Ectodermal cell (in vitro differentiated cells): ENCODE results near the gene TIMM21.

Source experiments
- H3K27ac ChIP-seq: 2 replicates; pipeline ENCODE4 v1.7.0; 2013; ENCODE audit warnings: mild to moderate bottlenecking, low read depth, low read length; ENCODE audit not compliant: insufficient read depth, poor library complexity, severe bottlenecking
- H3K27me3 ChIP-seq: 2 replicates; pipeline ENCODE4 v1.7.0; 2013; ENCODE audit warnings: mild to moderate bottlenecking, low read length; ENCODE audit not compliant: insufficient read depth, control insufficient read depth, poor library complexity, severe bottlenecking
- H3K36me3 ChIP-seq: one replicate; pipeline ENCODE4 v1.7.0; 2013; ENCODE audit warnings: low read length; ENCODE audit not compliant: control insufficient read depth, insufficient read depth
- H3K4me1 ChIP-seq: one replicate; pipeline ENCODE4 v1.7.0; 2013; ENCODE audit warnings: low read length; ENCODE audit not compliant: control insufficient read depth, insufficient read depth
- H3K4me3 ChIP-seq: 2 replicates; pipeline ENCODE4 v1.7.0; 2013; ENCODE audit warnings: low read depth, low read length, control low read depth; ENCODE audit not compliant: insufficient read depth
- H3K9me3 ChIP-seq: 2 replicates; pipeline ENCODE4 v1.7.0; 2013; ENCODE audit warnings: mild to moderate bottlenecking, low read length, moderate library complexity; ENCODE audit not compliant: control insufficient read depth
- WGBS, 2 experiments: methylation state at CpG; one replicate each; pipeline ENCODE4 v1.1.7; 2013; ENCODE audit warnings: missing lambda C conversion rate in 2 of 2; 5-methylcytosine and 5-hydroxymethylcytosine counted together

Gene TIMM21

GRCh38 chr18:74126684-74127655 is 21.4 kb upstream of the TIMM21 start:
- H3K27ac ChIP-seq = no peak overlapping the region
- H3K27me3 ChIP-seq = no peaks in the 10 kb centered on the region
- peaks cover 11% of the 10 kb centered on the region for H3K4me1 ChIP-seq
- no peaks in the 10 kb centered on the region for H3K9me3 ChIP-seq
- WGBS, 2 experiments = 56% methylated on average over 10 of the region's 10 CpGs
- H3K4me3 ChIP-seq = no peak overlapping the region
- no peaks in the 10 kb centered on the region for H3K36me3 ChIP-seq

GRCh38 chr18:74128159-74128558 is 20.2 kb upstream of the TIMM21 start:
- Histone ChIP-seq H3K4me1 (peaks cover 11% of the 10 kb centered on the region), H3K27me3 (no peaks in the 10 kb centered on the region), H3K36me3 (no peaks in the 10 kb centered on the region), H3K4me3 (no peak overlapping the region), H3K9me3 (no peaks in the 10 kb centered on the region), H3K27ac (no peak overlapping the region)
- 64 to 71% methylated on average over 3 of the region's 3 CpGs for WGBS, 2 experiments

GRCh38 chr18:74131124-74131523 is 17.2 kb upstream of the TIMM21 start:
- H3K27ac ChIP-seq = no peak overlapping the region
- no peaks in the 10 kb centered on the region for H3K36me3 ChIP-seq
- 80 to 92% methylated on average over 3 of the region's 3 CpGs for WGBS, 2 experiments

GRCh38 chr18:74132201-74132600 is 16.1 kb upstream of the TIMM21 start:
- H3K4me3 ChIP-seq = no peak overlapping the region
- peaks cover 7% of the 10 kb centered on the region for H3K4me1 ChIP-seq
- H3K27ac ChIP-seq = no peak overlapping the region
- WGBS, 2 experiments = 90 to 100% methylated on average over 2 to 3 of the region's 3 CpGs
- no peaks in the 10 kb centered on the region for H3K27me3 ChIP-seq
- H3K9me3 ChIP-seq = no peaks in the 10 kb centered on the region
- no peaks in the 10 kb centered on the region for H3K36me3 ChIP-seq

More at GRCh38 chr18:74131124-74131523, 17.2 kb upstream of the TIMM21 start:
- Histone ChIP-seq H3K4me1 (peaks cover 11% of the 10 kb centered on the region), H3K9me3 (no peaks in the 10 kb centered on the region), H3K27me3 (no peaks in the 10 kb centered on the region), H3K4me3 (no peak overlapping the region)

- H3K27ac ChIP-seq = no peak overlapping the region
- no peaks in the 10 kb centered on the region for H3K36me3 ChIP-seq
- no peaks in the 10 kb centered on the region for H3K27me3 ChIP-seq
- no peak overlapping the region for H3K4me3 ChIP-seq
- H3K9me3 ChIP-seq = no peaks in the 10 kb centered on the region
- no peaks in the 10 kb centered on the region for H3K4me1 ChIP-seq
- WGBS, 2 experiments = 89% methylated on average over 12 of the region's 12 CpGs
Observed at GRCh38 chr18:74137920-74138538, 10.3 kb upstream of the TIMM21 start.

GRCh38 chr18:74139411-74139810 is 8.9 kb upstream of the TIMM21 start:
- WGBS, 2 experiments = 91% methylated on average over 2 of the region's 2 CpGs
- no peaks in the 10 kb centered on the region for H3K36me3 ChIP-seq
- no peaks in the 10 kb centered on the region for H3K27me3 ChIP-seq
- no peak overlapping the region for H3K4me3 ChIP-seq
- H3K4me1 ChIP-seq = no peaks in the 10 kb centered on the region
- no peak overlapping the region for H3K27ac ChIP-seq
- no peaks in the 10 kb centered on the region for H3K9me3 ChIP-seq

- H3K4me1 ChIP-seq = no peaks in the 10 kb centered on the region
- no peak overlapping the region for H3K4me3 ChIP-seq
- WGBS, 2 experiments = 58 to 66% methylated on average over 3 of the region's 3 CpGs
Observed at GRCh38 chr18:74139888-74140287, 8.4 kb upstream of the TIMM21 start.

GRCh38 chr18:74140582-74140981 is 7.7 kb upstream of the TIMM21 start:
- no peaks in the 10 kb centered on the region for H3K36me3 ChIP-seq
- WGBS, 2 experiments = 80 to 100% methylated on average over 1 of the region's 1 CpG
- no peak overlapping the region for H3K4me3 ChIP-seq
- H3K27me3 ChIP-seq = no peaks in the 10 kb centered on the region
- H3K4me1 ChIP-seq = no peaks in the 10 kb centered on the region
- no peak overlapping the region for H3K27ac ChIP-seq
- no peaks in the 10 kb centered on the region for H3K9me3 ChIP-seq

More at GRCh38 chr18:74139888-74140287, 8.4 kb upstream of the TIMM21 start:
- Histone ChIP-seq H3K36me3 (no peaks in the 10 kb centered on the region), H3K9me3 (no peaks in the 10 kb centered on the region), H3K27me3 (no peaks in the 10 kb centered on the region), H3K27ac (no peak overlapping the region)

GRCh38 chr18:74141667-74142066 is 6.7 kb upstream of the TIMM21 start:
- no peaks in the 10 kb centered on the region for H3K9me3 ChIP-seq

GRCh38 chr18:74142252-74142651 is 6.1 kb upstream of the TIMM21 start:
- H3K36me3 ChIP-seq = no peaks in the 10 kb centered on the region
- no peak overlapping the region for H3K27ac ChIP-seq
- no peaks in the 10 kb centered on the region for H3K4me1 ChIP-seq
- no peaks in the 10 kb centered on the region for H3K27me3 ChIP-seq
- H3K9me3 ChIP-seq = no peaks in the 10 kb centered on the region
- WGBS, 2 experiments = 85 to 91% methylated on average over 2 of the region's 2 CpGs
- no peak overlapping the region for H3K4me3 ChIP-seq

More at GRCh38 chr18:74141667-74142066, 6.7 kb upstream of the TIMM21 start:
- Histone ChIP-seq H3K4me3 (no peak overlapping the region), H3K36me3 (no peaks in the 10 kb centered on the region), H3K4me1 (no peaks in the 10 kb centered on the region), H3K27me3 (no peaks in the 10 kb centered on the region), H3K27ac (no peak overlapping the region)
- 93% methylated on average over 2 of the region's 2 CpGs for WGBS, 2 experiments
